HG03460 (cell line): ENCODE data around the gene CLOCK.

Source experiments
- ATAC-seq: cut with Tn5 transposase; IDR thresholded peaks from one replicate; pipeline ENCODE4 v1.9.1; 2021; ENCODE audit not compliant: unreplicated experiment

Gene CLOCK

DNA sequence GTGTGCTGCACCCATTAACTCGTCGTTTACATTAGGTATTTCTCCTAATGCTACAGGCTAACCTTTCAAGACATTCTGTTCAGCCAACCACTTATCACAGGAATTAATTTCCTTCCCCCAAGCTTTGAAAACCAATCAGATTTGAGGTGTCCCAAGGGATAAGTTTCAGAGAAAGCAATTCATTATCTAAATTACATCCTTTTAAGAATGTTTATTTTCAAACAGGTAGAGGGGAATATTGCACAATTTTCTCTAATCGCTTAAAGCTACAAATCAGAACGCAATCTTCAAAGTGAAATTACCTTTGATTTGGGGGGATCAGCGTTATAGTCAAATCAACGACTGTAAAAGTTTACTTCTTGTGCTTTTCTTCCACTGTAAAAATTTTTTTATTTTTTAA is 1.6 kb downstream of the CLOCK start:
- no peak for ATAC-seq

DNA sequence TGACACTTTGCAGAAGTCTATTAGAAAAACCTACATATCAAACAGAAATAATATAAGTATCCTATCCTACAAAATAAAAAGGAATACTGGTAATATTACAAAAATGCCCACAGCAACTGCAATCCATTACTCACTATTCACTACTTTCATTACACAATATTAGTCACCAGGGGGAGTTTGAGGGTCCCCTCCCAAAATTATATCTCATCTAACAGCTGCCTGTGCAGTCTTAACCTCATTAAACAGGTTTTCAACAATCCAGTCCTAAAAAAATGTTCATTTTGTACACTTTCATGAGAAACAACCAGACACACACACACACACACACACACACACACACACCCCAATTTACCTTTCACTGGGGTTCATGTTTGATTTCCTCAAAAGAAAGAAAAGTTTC is 2.9 kb downstream of the CLOCK start:
- no peak for ATAC-seq

DNA sequence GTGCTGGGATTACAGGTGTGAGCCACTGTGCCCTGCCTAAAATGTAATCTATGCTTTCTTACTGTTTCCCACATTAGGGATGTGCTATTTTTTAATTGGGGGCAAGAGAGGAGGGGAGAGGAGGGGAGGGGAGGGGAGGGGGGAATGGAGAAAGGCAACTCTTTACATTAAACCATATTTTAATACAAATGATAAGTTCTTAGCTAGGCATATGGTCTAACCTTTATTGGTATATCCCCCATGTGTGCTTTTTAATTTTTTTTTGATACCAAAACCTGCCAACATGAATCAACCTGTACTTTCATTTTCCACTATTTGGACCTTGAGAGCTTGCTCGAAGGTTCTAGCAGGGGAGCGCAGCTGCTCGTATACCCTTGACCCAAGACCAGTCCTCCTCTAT is 6.4 kb downstream of the CLOCK start:
- no peak for ATAC-seq

DNA sequence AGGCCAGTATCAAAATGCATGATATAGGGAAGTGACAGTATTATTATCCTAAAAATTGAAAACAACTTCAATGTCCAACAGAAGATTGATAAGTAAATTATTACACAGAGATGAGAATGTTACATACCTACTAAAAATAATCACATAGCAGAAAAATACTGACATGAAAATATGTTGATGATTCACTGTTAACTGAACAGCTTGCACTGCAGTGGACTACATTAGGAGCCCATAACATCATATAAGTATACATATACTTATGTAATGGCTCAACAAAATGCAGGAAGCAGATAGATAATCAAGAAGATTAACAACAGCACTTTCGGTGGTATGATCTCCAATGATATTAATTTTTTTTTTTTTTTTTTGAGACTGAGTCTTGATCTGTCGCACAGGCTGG is 7.1 kb downstream of the CLOCK start:
- ATAC-seq, result no peak

DNA sequence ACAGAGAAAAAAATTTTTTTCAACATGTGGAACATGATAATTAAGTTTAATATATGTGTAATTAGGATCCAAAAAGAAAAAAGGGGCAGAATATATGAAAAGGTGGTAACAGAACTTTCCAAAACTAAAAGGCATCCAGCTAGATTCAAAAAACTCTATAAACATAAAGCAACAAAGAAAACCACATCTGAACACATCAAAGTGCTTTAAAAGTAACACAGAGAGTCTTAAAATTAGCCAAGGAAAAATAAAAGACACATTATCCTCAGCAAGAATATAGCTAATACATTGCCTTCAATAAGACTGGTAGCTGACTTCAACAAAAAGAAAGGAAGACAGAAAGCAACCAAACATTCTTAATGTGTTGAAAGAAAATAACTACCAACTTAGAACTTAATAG is 8.2 kb downstream of the CLOCK start:
- ATAC-seq, result no peak

DNA sequence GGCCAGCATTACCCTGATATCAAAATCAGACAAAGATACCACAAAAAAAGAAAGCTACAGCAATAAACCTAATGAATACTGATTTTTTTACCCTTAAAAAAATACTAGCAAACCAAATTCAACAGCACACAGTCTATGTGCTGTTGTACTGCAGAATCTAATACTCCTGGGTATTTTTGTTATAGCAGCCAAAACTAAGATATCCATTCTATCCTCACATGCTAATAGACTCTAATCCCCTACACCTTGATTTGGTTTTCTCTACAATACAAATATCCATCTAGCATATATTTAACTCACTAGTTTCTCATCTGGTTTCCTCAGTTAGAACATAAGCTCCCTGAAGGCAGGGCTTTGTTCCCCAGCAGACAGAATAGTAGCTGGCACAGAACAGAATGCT is 12.4 kb downstream of the CLOCK start:
- ATAC-seq, result no peak

DNA sequence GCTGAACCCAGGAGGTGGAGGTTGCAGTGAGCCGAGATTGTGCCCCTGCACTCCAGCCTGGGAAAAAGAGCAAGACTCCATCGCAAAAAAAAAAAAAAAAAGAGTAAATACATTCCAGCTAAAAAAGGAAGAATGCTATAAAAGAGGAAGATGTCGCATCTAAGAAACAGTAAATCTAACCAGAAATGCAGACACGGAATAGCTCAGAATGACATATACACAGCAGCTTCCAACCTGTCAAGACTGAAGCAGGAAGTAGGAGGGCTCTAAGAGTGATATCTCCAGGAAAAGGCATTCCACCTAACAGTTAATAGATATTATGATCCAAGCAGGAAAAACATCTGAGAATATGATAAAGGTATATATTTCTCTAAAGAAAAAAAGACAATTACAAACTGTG is 16.0 kb downstream of the CLOCK start:
- ATAC-seq, result no peak

DNA sequence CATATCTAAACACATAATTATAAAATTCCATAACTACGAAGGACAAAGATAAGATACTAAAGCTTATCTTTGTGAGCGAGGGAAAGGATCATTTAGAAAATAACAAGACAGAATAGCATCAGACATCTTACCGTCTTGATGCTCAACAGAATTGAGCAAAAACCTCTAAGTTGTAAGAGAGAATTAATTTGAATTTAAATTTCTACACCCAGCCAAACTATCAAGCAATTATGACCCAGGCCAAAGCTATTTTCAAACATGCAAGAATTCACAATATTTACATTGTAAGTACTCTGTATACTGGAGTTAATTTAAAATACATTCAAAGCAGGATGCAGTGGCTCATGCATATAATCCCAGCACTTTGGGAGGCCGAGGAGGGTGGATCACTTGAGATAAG is 16.5 kb downstream of the CLOCK start:
- ATAC-seq, result no peak

DNA sequence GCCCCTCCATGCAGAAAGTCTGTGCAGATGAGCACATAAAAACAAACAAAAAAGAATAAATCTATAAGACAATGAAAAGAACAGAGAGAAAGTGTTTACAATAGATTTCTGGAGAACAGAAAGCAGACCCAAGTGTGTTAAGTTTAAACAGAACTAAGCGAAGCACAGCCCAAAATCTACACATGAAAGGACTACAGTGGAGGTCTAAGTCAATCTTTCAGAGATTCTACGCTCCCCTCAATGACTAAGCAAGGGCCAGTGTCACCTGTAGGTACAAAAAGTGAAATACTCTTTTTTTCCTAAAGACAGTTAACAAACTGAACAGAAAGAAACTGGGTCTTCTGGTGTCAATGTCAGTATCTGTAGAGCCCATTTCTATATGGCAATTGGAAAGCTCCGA is 18.2 kb downstream of the CLOCK start:
- no peak for ATAC-seq

DNA sequence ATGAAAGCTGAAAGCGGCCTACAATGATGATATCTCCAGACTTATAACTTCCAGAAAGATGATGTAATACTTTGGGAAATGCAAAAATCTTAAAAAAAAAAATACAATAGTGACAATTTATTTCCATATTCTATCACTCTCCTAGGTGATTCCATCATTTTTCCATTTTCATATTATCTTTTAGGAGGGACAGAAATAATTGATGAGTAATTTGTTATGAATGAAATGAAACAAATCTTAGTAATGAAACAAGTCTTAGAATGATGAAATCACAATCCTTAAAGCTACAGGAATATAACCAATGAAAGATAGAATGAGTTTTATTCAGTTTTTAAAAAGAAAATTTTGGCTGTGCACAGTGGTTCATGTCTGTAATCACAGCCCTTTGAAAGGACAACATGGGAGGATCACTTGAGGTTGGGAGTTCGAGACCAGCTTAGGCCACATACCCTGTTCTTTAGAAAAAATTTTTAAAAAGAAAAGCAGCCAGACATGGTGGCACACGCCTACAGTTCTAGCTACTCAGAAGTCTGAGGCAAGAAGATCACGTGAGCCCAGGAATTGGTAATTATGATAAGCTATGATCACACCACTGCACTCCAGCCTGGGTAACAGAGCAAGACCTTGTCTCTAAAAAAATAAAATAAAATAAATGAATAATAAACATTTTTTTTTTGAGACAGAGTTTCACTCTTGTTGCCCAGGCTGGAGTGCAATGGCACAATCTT is 21.7 kb downstream of the CLOCK start:
- no peak for ATAC-seq

DNA sequence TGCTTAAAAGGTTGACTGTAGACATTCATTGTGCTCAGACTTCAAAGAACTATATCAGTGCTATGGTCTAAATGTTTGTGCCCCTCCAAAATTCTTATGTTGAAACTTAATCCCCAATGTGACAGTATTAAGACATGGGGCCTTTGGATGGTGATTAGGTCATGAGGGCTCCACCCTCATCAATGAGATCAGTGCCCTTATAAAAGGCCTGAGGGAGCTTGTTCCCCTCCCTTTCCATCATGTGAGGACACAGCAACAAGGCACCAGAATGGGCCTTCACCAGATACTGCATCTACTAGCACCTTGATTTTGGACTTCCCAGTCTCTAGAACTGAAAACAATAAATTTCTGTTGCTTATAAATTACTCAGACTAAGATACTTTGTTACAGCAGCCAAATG is 28.3 kb downstream of the CLOCK start:
- ATAC-seq, result no peak

DNA sequence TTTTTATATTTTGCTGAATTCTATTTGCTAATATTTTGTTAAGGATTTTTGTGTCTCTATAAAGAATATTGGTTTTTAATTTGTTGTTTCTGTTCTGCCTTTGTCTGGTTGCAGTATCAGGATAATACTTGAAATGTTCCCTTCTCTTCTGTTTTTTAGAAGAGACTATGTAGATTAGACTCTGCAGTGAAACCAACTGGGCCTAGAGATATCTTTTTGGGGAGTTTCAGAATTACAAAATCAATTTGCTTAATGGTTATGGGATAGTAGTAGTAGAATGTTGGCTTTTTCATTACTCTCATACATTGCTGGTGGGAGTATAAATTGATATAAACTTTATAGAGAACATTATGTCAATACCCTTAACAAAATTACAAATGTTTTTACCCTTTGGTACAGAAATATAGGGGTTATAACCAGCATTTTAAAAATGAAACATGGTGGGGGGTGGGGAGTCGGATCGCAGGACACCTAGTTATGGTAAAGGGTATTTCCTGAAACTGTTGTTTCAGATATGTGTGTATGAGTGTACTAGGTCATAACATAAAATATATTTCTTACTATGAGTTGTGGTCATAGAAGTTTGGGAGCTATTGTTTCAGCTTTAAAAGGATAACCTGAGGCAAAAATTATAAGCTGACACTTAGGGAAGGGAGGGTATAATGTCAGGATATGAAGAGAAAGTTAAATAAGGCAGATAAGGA is 29.0 kb downstream of the CLOCK start:
- peak; percentile 73 for ATAC-seq

DNA sequence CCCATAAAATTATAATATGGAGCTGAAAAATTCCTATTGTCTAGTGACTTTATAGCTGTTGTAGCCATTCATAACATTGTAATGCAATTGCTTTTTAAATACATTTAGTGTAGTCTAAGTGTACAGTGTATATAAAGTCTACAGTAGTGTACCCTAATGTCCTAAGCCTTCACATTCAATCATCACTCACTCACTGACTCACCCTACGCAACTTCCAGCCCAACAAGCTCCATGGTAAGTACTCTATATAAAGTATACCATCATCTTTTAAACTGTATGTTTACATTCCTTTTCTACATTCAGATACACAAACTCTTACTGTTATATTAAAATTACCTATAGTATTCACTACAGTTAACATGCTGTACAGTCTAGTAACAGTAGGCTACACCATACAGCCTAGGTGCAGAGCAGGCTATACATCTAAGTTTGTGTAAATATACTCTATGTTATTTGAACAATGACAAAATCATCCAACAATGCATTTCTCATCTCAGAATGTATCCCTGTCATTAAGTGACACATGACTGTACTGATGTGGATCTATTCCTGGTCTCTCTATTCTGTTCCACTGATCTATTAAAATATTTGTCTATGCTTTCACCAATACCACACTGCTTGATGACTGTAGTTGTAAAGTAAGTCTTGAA is 33.7 kb downstream of the CLOCK start:
- ATAC-seq, result no peak

DNA sequence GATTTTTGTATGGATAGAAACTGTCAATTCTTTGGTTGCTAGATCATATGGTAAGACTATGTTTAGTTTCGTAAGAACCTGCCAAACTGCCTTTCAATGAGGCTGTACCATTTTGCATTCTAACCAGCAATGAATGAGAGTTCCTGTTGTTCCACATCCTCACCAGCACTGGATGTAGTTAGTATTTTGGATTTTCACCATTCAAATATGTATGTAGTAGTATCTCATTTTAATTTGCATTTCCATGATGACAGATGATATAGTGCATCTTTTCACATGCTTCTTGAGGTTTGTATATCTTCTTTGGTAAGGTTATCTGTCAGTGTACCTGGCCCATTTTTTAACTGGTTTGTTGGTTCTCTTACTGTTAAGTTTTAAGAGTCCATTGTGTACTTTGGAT is 34.6 kb downstream of the CLOCK start:
- ATAC-seq, result no peak

DNA sequence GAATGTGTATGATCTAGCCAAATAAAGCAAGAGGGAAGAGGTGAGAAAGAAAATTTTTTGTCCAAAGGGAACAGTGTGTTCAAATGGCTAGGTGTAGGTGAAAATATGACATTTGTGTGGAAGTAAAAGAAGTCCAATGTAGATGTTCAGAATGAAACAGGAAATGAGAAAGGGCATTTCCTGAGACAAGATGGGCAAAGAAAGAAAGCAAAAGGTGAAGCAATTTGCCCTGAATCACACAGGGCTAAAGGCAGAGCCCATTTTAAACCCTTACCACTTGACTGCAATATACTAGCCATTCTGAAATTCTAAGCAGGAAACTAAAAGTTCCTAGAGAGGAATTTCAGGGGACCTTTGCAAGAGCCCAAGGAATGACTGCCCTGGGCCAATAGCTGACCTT is 36.0 kb downstream of the CLOCK start:
- no peak for ATAC-seq

DNA sequence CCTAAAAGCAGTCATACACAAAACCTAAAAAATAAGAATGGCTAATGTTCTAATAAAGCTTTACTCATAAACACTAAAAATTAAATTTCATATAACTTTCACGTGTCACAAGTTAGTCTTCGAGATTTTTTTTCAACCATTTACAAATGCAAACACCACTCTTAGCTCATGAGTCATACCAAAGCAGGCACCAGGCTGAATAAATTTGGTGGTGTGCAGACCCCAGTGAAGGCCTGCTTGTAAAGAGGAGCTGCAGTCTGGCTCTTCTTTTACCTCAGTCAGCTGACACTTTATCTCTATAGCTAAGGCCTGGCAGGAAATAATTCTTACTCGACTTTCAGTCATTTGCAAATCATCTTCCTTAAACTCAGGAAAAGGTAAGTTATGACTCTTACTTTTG is 37.4 kb downstream of the CLOCK start:
- no peak for ATAC-seq

DNA sequence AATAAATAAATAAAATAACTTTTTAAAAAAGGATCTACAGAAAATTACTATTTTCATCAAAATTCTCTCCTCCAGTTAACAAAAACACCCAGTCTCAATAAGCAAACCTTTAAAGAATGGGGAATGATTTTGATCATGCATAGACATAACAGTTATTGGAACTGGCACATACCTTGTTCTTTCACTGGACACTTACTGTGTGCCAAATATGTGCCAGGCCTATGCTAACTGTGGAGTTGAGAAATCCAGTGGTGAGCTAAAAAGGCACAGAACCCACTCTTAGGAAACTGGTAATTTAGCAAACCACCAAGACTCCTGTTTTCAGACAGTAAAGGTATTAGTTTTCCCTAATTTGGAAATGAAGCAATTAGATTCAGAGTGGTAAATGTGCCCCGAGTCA is 39.1 kb downstream of the CLOCK start:
- no peak for ATAC-seq

DNA sequence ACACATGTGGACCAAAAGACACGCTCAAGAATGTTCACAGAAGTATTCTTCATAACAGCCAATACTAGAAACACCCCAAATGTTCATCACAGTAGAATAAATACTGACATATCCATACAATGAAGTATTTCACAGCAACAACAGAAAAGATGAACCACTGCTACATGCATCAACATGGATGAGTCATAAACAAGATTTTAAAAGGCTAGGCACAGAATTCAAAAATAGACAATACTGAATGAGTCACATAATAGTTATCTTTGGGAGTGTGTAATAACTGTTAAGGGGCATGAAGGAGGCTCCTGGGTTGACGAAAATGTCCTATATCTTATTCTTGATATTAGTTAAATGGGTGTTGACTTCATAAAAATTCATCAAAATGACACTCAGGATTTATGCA is 43.5 kb downstream of the CLOCK start:
- ATAC-seq, result no peak

DNA sequence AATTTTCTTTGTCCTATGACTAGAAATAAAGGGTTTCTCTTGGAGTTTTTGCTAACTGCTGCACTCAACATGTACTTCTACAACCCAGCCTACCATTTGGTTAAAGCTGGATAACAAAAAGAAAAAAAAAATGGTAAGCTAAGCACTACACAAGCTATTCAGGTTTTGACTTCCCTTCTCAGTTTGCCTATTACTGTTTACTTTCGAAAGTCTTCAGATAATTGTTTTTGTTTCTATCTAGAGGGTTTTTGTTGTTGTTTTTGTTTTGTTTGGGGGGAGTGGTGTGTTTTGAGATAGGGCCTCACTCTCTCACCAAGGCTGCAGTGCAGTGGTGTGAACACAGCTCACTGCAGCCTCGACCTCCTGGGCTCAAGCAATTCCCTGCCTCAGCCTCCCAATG is 46.6 kb downstream of the CLOCK start:
- no peak for ATAC-seq

DNA sequence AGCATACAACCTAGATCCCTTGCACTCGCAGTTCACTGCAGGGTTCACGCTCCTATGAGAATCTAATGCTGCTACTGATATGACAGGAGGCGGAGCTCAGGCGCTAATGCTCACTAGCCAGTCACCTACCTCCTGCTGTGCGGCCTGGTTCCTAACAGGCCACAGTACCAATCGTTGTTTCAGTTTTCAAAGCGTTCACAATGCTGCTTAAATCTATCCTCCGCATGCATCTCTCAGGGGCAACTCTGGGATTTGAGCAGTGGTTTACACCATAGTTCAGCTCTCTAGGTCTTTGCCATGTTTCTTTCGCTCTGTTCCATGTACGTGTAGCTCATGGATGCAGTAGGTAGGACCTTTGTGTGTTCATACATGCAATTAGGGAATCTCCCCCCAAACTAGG is 47.2 kb downstream of the CLOCK start:
- ATAC-seq, result no peak

DNA sequence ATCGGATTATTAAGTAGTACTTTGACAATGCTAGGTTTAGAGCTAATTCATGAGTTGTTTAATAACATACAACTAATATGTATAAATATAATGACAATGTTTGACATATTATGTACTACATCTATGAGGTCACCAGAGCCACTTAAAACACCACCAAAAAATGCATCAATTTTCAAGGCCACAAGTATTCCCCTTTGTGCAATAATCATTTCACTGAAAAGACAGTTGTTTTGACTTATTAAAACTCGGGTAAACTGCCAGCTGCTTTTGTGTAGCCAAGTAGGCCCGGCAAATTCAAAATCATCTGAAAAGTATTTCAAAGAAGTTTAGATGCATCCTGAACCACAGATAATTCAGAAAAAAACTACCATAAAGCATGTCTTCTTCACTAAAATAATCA is 48.7 kb downstream of the CLOCK start:
- ATAC-seq, result no peak

DNA sequence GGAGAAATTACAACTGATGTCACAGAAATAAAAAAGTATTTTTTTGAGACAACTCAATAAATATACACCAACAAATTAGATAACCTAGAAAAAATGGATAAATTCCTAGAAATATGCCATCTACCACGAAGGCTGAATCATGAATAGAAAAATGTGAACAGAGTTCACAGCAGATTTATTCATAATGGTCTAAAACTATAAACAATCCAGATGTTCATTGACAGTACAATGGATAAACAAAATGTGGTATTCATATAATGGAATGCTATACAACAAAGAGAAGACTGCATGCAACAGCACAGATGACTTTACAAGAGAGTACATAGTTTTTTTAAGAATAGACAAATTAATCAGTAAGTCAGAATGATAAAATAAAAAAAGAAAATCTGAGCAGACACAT is 55.2 kb downstream of the CLOCK start:
- ATAC-seq, result no peak
